Natural killer cell (primary cell): ENCODE measurements around the gene KLK8. TPM values are rescaled to one million over a fixed set of nuclear protein-coding genes. Genes with fewer than 3 reads are reported as not detected.
"Not testable (repeated sequence)": the region's sequence is repeated elsewhere in the genome, so short reads cannot be mapped to it uniquely, and the experiment has no call there.

Experiments used
- ATAC-seq, 3 donors: fragments of 150-1000 bp in 2 of 3; fragments of 200-7000 bp in 1 of 3; cut with Tn5 transposase; 1 replicate in 1 of 3; 2 replicates in 2 of 3; pipeline ENCODE4 v1.10.0; 2021; ENCODE audit warnings: mild to moderate bottlenecking in 2 of 3, moderate library complexity in 2 of 3
- DNase-seq, 2 donors: peaks; one replicate each; pipeline versions ENCODE4 v3.0.0 to v3.0.0-alpha.2; 2013 to 2021; ENCODE audit warnings: mixed read lengths in 1 of 2
- H3K27ac ChIP-seq: one replicate; pipeline ENCODE4 v1.5.1; 2013; ENCODE audit warnings: mild to moderate bottlenecking, low read length
- H3K27me3 ChIP-seq: one replicate; pipeline ENCODE4 v1.6.1; 2013; ENCODE audit warnings: low read length; ENCODE audit not compliant: control insufficient read depth, insufficient read depth
- H3K36me3 ChIP-seq: one replicate; pipeline ENCODE4 v1.6.1; 2013; ENCODE audit warnings: low read length; ENCODE audit not compliant: control insufficient read depth, insufficient read depth
- H3K4me1 ChIP-seq: one replicate; pipeline ENCODE4 v1.6.1; 2013; ENCODE audit warnings: low read length; ENCODE audit not compliant: control insufficient read depth, insufficient read depth
- H3K4me3 ChIP-seq: one replicate; pipeline ENCODE4 v1.5.1; 2013; ENCODE audit warnings: low read length
- H3K9me3 ChIP-seq: one replicate; pipeline ENCODE4 v1.6.1; 2013; ENCODE audit warnings: low read length; ENCODE audit not compliant: control insufficient read depth, insufficient read depth
- H3K27ac Mint-ChIP-seq, 2 donors: one replicate each; pipeline ENCODE4 v1.8.0; 2022; ENCODE audit warnings: mild to moderate bottlenecking in 2 of 2, mixed read lengths in 2 of 2, moderate library complexity in 1 of 2
- H3K27me3 Mint-ChIP-seq, 2 donors: one replicate each; pipeline ENCODE4 v1.8.0; 2022; ENCODE audit warnings: low read depth in 2 of 2, mixed read lengths in 2 of 2
- H3K36me3 Mint-ChIP-seq: one replicate; pipeline ENCODE4 v1.8.0; 2022; ENCODE audit warnings: mixed read lengths
- H3K4me1 Mint-ChIP-seq, 2 donors: one replicate each; pipeline ENCODE4 v1.8.0; 2022; ENCODE audit warnings: mixed read lengths in 2 of 2
- H3K4me3 Mint-ChIP-seq: one replicate; pipeline ENCODE4 v1.8.0; 2022; ENCODE audit warnings: mild to moderate bottlenecking, moderate library complexity, mixed read lengths
- H3K9me3 Mint-ChIP-seq, 2 donors: one replicate each; pipeline ENCODE4 v1.8.0; 2022; ENCODE audit warnings: mixed read lengths in 2 of 2
- WGBS: methylation state at CpG from one replicate; pipeline ENCODE4 v1.1.7; 2013; ENCODE audit warnings: missing lambda C conversion rate; ENCODE audit not compliant: insufficient coverage; 5-methylcytosine and 5-hydroxymethylcytosine counted together
- intact Hi-C: fragments of 100-400 bp; cut with micrococcal nuclease; formaldehyde crosslinking; loops from one replicate; pipeline ENCODE4 v1.14.2; 2022
- total RNA-seq, 4 donors: library from RNA; stranded (reverse); fragments of 120-200 nt in 1 of 4; gene quantifications; one replicate each; pipeline versions ENCODE4 v1.2.3 to v1.2.4, GENCODE V29; 2013 to 2022
- TF ChIP-seq, protein P1 (sequence below): fragments of 200-600 bp; IDR thresholded peaks from one replicate; pipeline ENCODE4 v1.8.0; 2022; ENCODE audit warnings: antibody characterized with exemption

Gene KLK8
- total RNA-seq, 3 donors from 2014 or later (not counting 1 experiment from before 2014, with no cell fraction given), result not detected

DNA sequence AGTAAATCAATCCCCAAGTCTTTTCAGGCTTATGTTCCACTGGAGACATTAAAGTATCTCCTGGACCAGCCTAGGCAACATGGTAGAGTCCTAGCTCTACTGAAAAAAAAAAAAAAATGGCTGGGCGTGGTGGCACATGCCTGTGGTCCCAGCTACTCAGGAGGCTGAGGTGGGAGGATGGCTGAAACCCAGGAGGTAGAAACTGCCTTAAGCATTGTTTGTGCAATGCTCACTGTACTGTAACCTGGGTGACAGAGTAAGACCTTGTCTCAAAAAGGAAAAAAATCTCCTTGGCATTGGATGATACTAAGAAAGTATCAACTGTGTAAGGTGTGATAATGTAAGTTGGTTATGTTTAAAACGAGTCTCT is 8.8 kb downstream of the KLK8 start:
- Histone ChIP-seq H3K4me3 (no peak overlapping the region), H3K9me3 (no peaks in the 10 kb centered on the region), H3K27me3 (no peaks in the 10 kb centered on the region), H3K36me3 (no peaks in the 10 kb centered on the region), H3K27ac (no peak overlapping the region), H3K4me1 (no peaks in the 10 kb centered on the region)
- no peaks in the 10 kb centered on the region for H3K36me3 Mint-ChIP-seq
- H3K27ac Mint-ChIP-seq, result no peak overlapping the region
- no peak overlapping the region for H3K4me3 Mint-ChIP-seq
- DNase-seq, result no peak
- intact Hi-C loops, result no loop called here
- H3K9me3 Mint-ChIP-seq, result no peaks in the 10 kb centered on the region
- H3K4me1 Mint-ChIP-seq, result no peaks in the 10 kb centered on the region
- WGBS, result 77% methylated on average over 2 of the region's 2 CpGs
- H3K27me3 Mint-ChIP-seq, result peaks cover 15 to 30% of the 10 kb centered on the region in 2 donors
- TF ChIP-seq, protein P1, sequence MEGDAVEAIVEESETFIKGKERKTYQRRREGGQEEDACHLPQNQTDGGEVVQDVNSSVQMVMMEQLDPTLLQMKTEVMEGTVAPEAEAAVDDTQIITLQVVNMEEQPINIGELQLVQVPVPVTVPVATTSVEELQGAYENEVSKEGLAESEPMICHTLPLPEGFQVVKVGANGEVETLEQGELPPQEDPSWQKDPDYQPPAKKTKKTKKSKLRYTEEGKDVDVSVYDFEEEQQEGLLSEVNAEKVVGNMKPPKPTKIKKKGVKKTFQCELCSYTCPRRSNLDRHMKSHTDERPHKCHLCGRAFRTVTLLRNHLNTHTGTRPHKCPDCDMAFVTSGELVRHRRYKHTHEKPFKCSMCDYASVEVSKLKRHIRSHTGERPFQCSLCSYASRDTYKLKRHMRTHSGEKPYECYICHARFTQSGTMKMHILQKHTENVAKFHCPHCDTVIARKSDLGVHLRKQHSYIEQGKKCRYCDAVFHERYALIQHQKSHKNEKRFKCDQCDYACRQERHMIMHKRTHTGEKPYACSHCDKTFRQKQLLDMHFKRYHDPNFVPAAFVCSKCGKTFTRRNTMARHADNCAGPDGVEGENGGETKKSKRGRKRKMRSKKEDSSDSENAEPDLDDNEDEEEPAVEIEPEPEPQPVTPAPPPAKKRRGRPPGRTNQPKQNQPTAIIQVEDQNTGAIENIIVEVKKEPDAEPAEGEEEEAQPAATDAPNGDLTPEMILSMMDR, result no peak
- ATAC-seq, result no peak

DNA sequence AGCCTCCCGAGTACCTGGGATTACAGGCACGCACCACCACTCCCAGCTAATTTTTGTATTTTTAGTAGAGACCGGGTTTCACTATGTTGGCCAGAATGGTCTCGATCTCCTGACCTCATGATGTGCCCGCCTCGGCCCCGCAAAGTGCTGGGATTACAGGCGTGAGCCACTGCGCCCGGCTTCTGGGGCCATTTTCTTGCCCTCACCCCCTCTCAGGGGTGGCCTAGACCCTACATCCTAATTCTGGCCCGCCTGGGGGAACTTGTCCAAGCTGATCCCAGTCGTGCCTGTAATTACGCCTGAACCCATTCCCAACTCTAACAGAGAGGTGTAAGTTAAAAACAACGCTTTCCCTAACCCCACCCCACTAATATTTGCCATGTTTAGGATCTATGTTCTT is 17.0 kb downstream of the KLK8 start:
- H3K36me3 ChIP-seq, H3K9me3 ChIP-seq, DNase-seq, H3K9me3 Mint-ChIP-seq, H3K4me3 Mint-ChIP-seq, ATAC-seq, H3K4me1 ChIP-seq, H3K36me3 Mint-ChIP-seq, H3K4me3 ChIP-seq, H3K27ac ChIP-seq, H3K4me1 Mint-ChIP-seq, H3K27ac Mint-ChIP-seq, intact Hi-C loops, H3K27me3 ChIP-seq: not testable (repeated sequence)
- WGBS, result 82% methylated on average over 11 of the region's 14 CpGs
- peaks cover 21 to 43% of the 10 kb centered on the region in 2 donors for H3K27me3 Mint-ChIP-seq

DNA sequence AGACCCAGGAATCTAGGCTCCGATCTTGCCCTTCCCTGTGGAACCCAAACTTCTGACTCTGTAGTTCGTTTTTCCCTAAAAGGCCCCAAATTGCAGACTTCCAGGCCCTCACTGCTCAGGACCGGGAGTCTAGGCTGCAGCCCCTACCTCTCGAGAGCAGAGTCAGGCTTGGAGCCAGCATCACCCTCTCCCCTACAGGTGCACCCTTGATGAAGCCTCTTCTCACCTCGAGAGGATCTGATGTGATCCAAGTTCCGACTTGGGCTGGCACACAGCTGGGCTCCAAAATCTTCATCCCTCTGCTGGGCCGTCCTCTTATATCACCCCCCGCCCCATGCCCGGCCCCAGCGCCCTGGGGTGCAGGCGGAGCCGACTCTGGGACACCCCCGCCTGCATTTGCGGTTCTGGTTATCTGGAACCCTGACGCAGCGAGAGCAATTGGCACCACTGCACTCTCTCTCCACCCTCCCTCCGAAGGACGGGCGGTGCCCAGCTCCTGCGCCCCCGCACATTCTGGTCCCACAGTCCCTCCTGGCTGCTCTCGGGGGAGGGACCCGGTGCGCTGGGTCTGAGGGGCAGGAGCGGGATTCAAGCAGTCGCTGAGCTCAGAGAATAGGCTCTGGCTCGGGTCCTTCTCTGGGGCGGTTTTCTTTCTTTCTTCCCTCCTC is 17.6 kb downstream of the KLK8 start, which contains the start of gene KLK7:
Gene KLK7, minus strand, starts transcription at position 293 of the 668 bp plus-strand sequence. CDS start 1,518 bp downstream, outside the sequence.
- 17% methylated on average over 28 of the region's 28 CpGs for WGBS
- no peaks in the 10 kb centered on the region for H3K4me1 ChIP-seq
- DNase-seq, result no peak
- Mint-ChIP-seq H3K27ac (no peak within 1 kb of the TSS), H3K27me3 (peaks cover 22 to 39% of the 10 kb centered on the region in 2 donors), H3K4me3 (no peak within 1 kb of the TSS), H3K36me3 (no peaks in the 10 kb centered on the region), H3K9me3 (no peaks in the 10 kb centered on the region), H3K4me1 (no peaks in the 10 kb centered on the region)
- no peaks in the 10 kb centered on the region for H3K9me3 ChIP-seq
- peaks cover 2% of the 10 kb centered on the region for H3K27me3 ChIP-seq
- intact Hi-C loops, result no loop called here
- H3K27ac ChIP-seq, result no peak within 1 kb of the TSS
- ATAC-seq, result no peak
- no peaks in the 10 kb centered on the region for H3K36me3 ChIP-seq
- TF ChIP-seq, protein P1, result no peak
- no peak within 1 kb of the TSS for H3K4me3 ChIP-seq

DNA sequence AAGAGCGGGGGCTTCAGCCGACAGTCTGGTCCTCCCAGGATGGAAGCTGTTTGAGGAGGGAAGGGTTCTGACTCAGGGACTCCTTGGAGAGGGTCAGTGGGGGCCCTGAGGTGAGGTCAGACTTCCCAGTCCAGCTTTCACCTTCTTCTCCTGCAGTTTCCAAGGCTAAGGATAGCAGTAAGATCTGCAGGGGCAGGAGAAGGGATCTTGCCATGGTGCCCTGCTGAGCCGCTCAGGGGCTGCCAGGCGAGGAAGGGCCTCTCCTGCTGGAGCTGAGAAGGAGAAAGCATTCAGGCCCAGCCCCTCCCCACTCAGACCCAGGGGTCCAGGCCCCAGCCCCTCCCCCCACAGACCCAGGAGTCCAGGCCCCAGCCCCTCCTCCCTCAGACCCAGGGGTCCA is 19.2 kb downstream of the KLK8 start:
- ATAC-seq (no peak), DNase-seq (no peak)
- Mint-ChIP-seq H3K27ac (no peak overlapping the region), H3K27me3 (peaks cover 24 to 34% of the 10 kb centered on the region in 2 donors), H3K4me1 (no peaks in the 10 kb centered on the region), H3K9me3 (no peaks in the 10 kb centered on the region), H3K4me3 (no peak overlapping the region), H3K36me3 (no peaks in the 10 kb centered on the region)
- H3K4me1 ChIP-seq, result no peaks in the 10 kb centered on the region
- intact Hi-C loops, result no loop called here
- TF ChIP-seq, protein P1, result no peak
- no peaks in the 10 kb centered on the region for H3K36me3 ChIP-seq
- H3K4me3 ChIP-seq, result no peak overlapping the region
- H3K27ac ChIP-seq, result no peak overlapping the region
- no peaks in the 10 kb centered on the region for H3K9me3 ChIP-seq
- 85% methylated on average over 4 of the region's 4 CpGs for WGBS
- peaks cover 2% of the 10 kb centered on the region for H3K27me3 ChIP-seq
